ENCODE measurements around the gene DGAT2.

GRCh38 chr11:75822541-75822940 is 54.0 kb downstream of the DGAT2 start:
- TF ChIP-seq ZNF394 (tag by site-specific recombination; IDR thresholded peaks at IDR 0.05; ENCODE audit: borderline replicate concordance) (no peak), CTCF (tag by site-specific recombination; IDR thresholded peaks at IDR 0.05) (no peak), ZNF350 (tag by site-specific recombination; IDR thresholded peaks at IDR 0.05) (no peak), SCRT1 (tag by site-specific recombination; IDR thresholded peaks at IDR 0.05; ENCODE audit: borderline replicate concordance) (no peak), ZNF449 (tag by site-specific recombination; IDR thresholded peaks at IDR 0.05) (no peak), GLI4 (tag by site-specific recombination; IDR thresholded peaks at IDR 0.05) (no peak), ZBTB7A (tag by site-specific recombination; IDR thresholded peaks at IDR 0.05; ENCODE audit: low read depth) (no peak), ZNF184 (tag by site-specific recombination; IDR thresholded peaks at IDR 0.05) (no peak), ZNF707 (tag by site-specific recombination; IDR thresholded peaks at IDR 0.05) (no peak), ELK4 (IDR thresholded peaks at IDR 0.05; ENCODE audit: borderline replicate concordance, low read depth, low read length) (no peak), YY1 (tag by site-specific recombination; IDR thresholded peaks at IDR 0.05) (no peak), ZNF274 (IDR thresholded peaks at IDR 0.05; ENCODE audit: low read length) (no peak), ZNF274 (tag by site-specific recombination; IDR thresholded peaks at IDR 0.05; ENCODE audit: borderline replicate concordance) (no peak), ZNF121 (tag by site-specific recombination; IDR thresholded peaks at IDR 0.05) (no peak), MEIS1 (CRISPR knock-in tag; IDR thresholded peaks at IDR 0.05; ENCODE audit: borderline replicate concordance) (no peak)

Data from HEK293 (cell line).